ENCODE data around the gene FAM200B. TPM values are rescaled to one million over a fixed set of nuclear protein-coding genes. Genes with fewer than 3 reads are reported as not detected.

FAM200B gene
- total and polyA plus RNA-seq, 2 donors from 2014 or later = 44.0 to 115 TPM

DNA sequence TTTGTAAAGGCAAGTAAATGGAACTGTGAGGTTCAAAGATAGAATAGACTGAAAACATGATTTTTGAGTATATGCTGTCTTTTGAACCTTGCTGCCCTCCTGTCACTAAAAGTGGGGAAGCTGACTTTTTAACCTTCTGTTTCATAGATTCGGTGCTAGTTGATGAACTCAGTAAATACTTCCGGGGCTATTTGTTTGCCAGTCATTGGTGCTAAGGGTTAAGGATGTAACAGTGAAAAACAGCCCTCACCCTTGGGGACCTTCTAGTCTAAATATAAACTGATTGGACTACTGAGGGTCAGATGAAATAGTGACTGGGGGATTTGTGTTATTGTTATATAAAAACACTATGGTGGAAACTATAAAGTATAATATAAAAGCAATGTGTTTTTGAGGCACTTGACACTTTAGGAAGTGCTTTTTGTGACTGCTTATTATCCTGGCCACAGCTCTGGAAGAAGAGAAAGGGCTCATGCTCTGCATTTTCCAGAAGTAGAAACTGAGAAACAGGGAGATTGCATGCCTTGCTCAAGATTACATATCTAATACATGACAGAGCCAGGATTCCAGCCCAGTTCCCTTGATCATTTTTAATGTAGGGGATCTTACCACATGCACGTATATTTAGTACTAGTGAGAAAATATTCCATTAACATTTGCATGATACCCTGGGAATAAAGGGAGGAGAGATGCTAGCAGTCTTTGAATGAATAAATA, 25.2 kb downstream of the FAM200B start:
- FAIRE-seq (no peak), DNase-seq (no peak)
- intact Hi-C loops (cut with DNase I) = no loop called here
- no peaks in the 10 kb centered on the region for H3K27me3 ChIP-seq (ENCODE audit: control insufficient read depth, insufficient read depth, low read length)
- TF ChIP-seq, protein P1, sequence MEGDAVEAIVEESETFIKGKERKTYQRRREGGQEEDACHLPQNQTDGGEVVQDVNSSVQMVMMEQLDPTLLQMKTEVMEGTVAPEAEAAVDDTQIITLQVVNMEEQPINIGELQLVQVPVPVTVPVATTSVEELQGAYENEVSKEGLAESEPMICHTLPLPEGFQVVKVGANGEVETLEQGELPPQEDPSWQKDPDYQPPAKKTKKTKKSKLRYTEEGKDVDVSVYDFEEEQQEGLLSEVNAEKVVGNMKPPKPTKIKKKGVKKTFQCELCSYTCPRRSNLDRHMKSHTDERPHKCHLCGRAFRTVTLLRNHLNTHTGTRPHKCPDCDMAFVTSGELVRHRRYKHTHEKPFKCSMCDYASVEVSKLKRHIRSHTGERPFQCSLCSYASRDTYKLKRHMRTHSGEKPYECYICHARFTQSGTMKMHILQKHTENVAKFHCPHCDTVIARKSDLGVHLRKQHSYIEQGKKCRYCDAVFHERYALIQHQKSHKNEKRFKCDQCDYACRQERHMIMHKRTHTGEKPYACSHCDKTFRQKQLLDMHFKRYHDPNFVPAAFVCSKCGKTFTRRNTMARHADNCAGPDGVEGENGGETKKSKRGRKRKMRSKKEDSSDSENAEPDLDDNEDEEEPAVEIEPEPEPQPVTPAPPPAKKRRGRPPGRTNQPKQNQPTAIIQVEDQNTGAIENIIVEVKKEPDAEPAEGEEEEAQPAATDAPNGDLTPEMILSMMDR (IDR thresholded peaks at IDR 0.05; ENCODE audit: borderline replicate concordance, extremely low read depth, insufficient read depth) = no peak
- peaks cover 0 to 2% (median 0%) of the 10 kb centered on the region in 3 donors for H3K4me1 ChIP-seq (ENCODE audit: control insufficient read depth in 2 of 3, insufficient read depth in 2 of 3, low read depth in 1 of 3, low read length in 3 of 3)
- no peak overlapping the region for H3K9ac ChIP-seq (ENCODE audit: low read length in 3 of 3)
- no peaks in the 10 kb centered on the region for H3K36me3 ChIP-seq (ENCODE audit: control insufficient read depth in 2 of 3, insufficient read depth in 3 of 3, low read length in 3 of 3)
- no peak overlapping the region for H3K4me3 ChIP-seq (ENCODE audit: low read length in 3 of 3)
- H3K27ac ChIP-seq (ENCODE audit: low read depth in 2 of 2, low read length in 2 of 2) = no peak overlapping the region
- H3K9me3 ChIP-seq (ENCODE audit: control insufficient read depth in 2 of 3, insufficient read depth in 1 of 3, low read length in 3 of 3) = no peaks in the 10 kb centered on the region

DNA sequence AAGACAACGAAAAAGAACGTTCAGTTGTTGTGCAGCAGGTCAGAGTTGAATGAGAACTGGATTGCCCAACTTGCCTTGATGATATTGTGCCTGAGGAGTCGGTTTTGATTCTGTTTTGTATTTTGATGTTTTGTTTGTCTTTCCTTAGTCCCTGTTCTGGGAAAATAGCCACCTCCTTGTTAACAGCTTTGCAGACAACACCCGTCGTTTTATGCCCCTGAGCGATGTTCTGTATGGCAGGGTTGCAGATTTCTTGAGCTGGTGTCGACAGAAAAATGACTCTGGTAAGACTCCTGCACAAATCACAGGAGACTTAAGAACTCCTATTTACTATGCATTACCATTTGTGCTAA, 25.7 kb downstream of the FAM200B start:
- Histone ChIP-seq H3K27ac (ENCODE audit: low read depth in 2 of 2, low read length in 2 of 2) (no peak overlapping the region), H3K27me3 (ENCODE audit: control insufficient read depth, insufficient read depth, low read length) (no peaks in the 10 kb centered on the region), H3K36me3 (ENCODE audit: control insufficient read depth in 2 of 3, insufficient read depth in 3 of 3, low read length in 3 of 3) (no peaks in the 10 kb centered on the region), H3K4me3 (ENCODE audit: low read length in 3 of 3) (no peak overlapping the region), H3K4me1 (ENCODE audit: control insufficient read depth in 2 of 3, insufficient read depth in 2 of 3, low read depth in 1 of 3, low read length in 3 of 3) (peaks cover 0 to 1% (median 0%) of the 10 kb centered on the region in 3 donors), H3K9me3 (ENCODE audit: control insufficient read depth in 2 of 3, insufficient read depth in 1 of 3, low read length in 3 of 3) (no peaks in the 10 kb centered on the region), H3K9ac (ENCODE audit: low read length in 3 of 3) (no peak overlapping the region)
- TF ChIP-seq, protein P1 (IDR thresholded peaks at IDR 0.05; ENCODE audit: borderline replicate concordance, extremely low read depth, insufficient read depth) = no peak
- DNase-seq = no peak
- no peak for FAIRE-seq
- intact Hi-C loops (cut with DNase I) = no loop called here

DNA sequence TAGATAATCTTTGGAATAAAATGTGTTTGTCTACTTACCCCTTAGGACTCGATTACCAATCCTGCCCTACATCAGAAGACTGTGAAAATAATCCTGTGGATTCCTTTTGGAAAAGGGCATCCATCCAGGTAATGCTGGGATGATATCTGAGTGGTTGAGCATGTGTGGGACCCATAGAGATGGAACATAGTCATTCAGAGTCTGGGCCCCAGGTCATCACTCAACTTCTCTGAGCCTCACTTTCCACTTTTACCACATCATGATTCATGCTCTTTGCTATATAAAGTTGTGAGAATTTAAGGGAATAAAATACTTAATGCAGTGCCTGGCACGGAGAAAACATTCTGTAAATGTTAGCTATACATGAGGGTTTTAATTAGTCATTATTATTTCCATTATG, 30.1 kb downstream of the FAM200B start:
- no peak overlapping the region for H3K9ac ChIP-seq (ENCODE audit: low read length in 3 of 3)
- TF ChIP-seq, protein P1 (IDR thresholded peaks at IDR 0.05; ENCODE audit: borderline replicate concordance, extremely low read depth, insufficient read depth) = no peak
- H3K27me3 ChIP-seq (ENCODE audit: control insufficient read depth, insufficient read depth, low read length) = no peaks in the 10 kb centered on the region
- no peak overlapping the region for H3K4me3 ChIP-seq (ENCODE audit: low read length in 3 of 3)
- no peak overlapping the region for H3K27ac ChIP-seq (ENCODE audit: low read depth in 2 of 2, low read length in 2 of 2)
- no peak for DNase-seq
- H3K4me1 ChIP-seq (ENCODE audit: control insufficient read depth in 2 of 3, insufficient read depth in 2 of 3, low read depth in 1 of 3, low read length in 3 of 3) = no peaks in the 10 kb centered on the region
- no peaks in the 10 kb centered on the region for H3K9me3 ChIP-seq (ENCODE audit: control insufficient read depth in 2 of 3, insufficient read depth in 1 of 3, low read length in 3 of 3)
- FAIRE-seq = no peak
- intact Hi-C loops (cut with DNase I) = no loop called here
- H3K36me3 ChIP-seq (ENCODE audit: control insufficient read depth in 2 of 3, insufficient read depth in 3 of 3, low read length in 3 of 3) = no peaks in the 10 kb centered on the region

DNA sequence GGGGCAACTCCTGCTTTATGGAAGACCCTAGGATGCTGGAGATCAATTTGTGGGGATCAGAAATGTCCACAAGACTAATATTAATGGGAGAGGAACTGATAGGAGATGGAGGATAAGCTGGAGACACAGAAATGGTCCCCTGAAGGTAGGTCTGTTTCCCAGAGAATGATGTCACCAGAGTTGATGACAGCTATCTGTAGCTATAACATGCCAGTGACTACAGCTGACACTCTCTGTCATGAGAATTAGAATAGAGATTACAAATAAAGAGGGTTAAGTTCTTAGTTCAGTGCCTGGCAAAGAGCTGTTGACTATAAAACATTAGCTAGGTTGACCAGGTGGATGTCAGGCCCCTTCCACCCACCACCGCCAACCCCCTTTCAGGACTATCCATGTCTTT, 30.6 kb downstream of the FAM200B start:
- TF ChIP-seq, protein P1 (IDR thresholded peaks at IDR 0.05; ENCODE audit: borderline replicate concordance, extremely low read depth, insufficient read depth) = no peak
- H3K4me3 ChIP-seq (ENCODE audit: low read length in 3 of 3) = no peak overlapping the region
- no peak for DNase-seq
- no peaks in the 10 kb centered on the region for H3K9me3 ChIP-seq (ENCODE audit: control insufficient read depth in 2 of 3, insufficient read depth in 1 of 3, low read length in 3 of 3)
- H3K4me1 ChIP-seq (ENCODE audit: control insufficient read depth in 2 of 3, insufficient read depth in 2 of 3, low read depth in 1 of 3, low read length in 3 of 3) = no peaks in the 10 kb centered on the region
- H3K36me3 ChIP-seq (ENCODE audit: control insufficient read depth in 2 of 3, insufficient read depth in 3 of 3, low read length in 3 of 3) = no peaks in the 10 kb centered on the region
- H3K27me3 ChIP-seq (ENCODE audit: control insufficient read depth, insufficient read depth, low read length) = no peaks in the 10 kb centered on the region
- H3K27ac ChIP-seq (ENCODE audit: low read depth in 2 of 2, low read length in 2 of 2) = no peak overlapping the region
- H3K9ac ChIP-seq (ENCODE audit: low read length in 3 of 3) = no peak overlapping the region
- intact Hi-C loops (cut with DNase I) = no loop called here
- FAIRE-seq = no peak

Data from kidney (tissue), 14 donors.